HCT116 (cell line): ENCODE measurements around the gene NXF1.

Experiments
- CEBPB ChIP-seq: IDR thresholded peaks from 2 replicates; pipeline ENCODE4 v1.6.1; 2012; ENCODE audit warnings: low read depth
- EZH2 ChIP-seq: fragments of 200-600 bp; sonication (generic); IDR thresholded peaks from 2 replicates; pipeline ENCODE4 v1.6.1; 2017; ENCODE audit warnings: antibody characterized with exemption, mixed run types
- JUND ChIP-seq: IDR thresholded peaks from 2 replicates; pipeline ENCODE4 v1.6.1; 2012
- POLR2A ChIP-seq: IDR thresholded peaks from 2 replicates; pipeline ENCODE4 v1.7.0; 2011; ENCODE audit warnings: borderline replicate concordance; ENCODE audit not compliant: insufficient read depth, insufficient read length; ENCODE audit errors: extremely low read depth
- SIN3A ChIP-seq: IDR thresholded peaks from 2 replicates; pipeline ENCODE4 v1.6.1; 2012; ENCODE audit warnings: low read depth
- SP1 ChIP-seq: IDR thresholded peaks from 2 replicates; pipeline ENCODE4 v1.6.1; 2012; ENCODE audit warnings: low read depth
- YY1 ChIP-seq: IDR thresholded peaks from 2 replicates; pipeline ENCODE4 v1.6.1; 2011; ENCODE audit warnings: low read length, low read depth, moderate library complexity, mild to moderate bottlenecking; ENCODE audit not compliant: insufficient replicate concordance; ENCODE audit errors: extremely low read depth
- ZNF274 ChIP-seq: fragments of 200-500 bp; sonication (Bioruptor generic); IDR thresholded peaks from 2 replicates; pipeline ENCODE4 v1.6.1; 2014; ENCODE audit warnings: mild to moderate bottlenecking, low read depth, low read length, inconsistent platforms
- TF ChIP-seq, protein P1 (sequence below), 3 experiments: fragments of 200-600 bp in 1 of 3; sonication (generic) in 1 of 3; IDR thresholded peaks in 2 of 3; conservative IDR thresholded peaks in 1 of 3; 2 replicates each; pipeline ENCODE4 v1.5.1; 2012 to 2017; ENCODE audit warnings: low read depth in 2 of 3, low read length in 2 of 3, antibody characterized with exemption in 1 of 3, borderline replicate concordance in 1 of 3, control low read depth in 1 of 3, mild to moderate bottlenecking in 1 of 3, mixed read lengths in 1 of 3, mixed run types in 1 of 3, moderate library complexity in 1 of 3; ENCODE audit not compliant: insufficient read depth in 1 of 3

GRCh38 chr11:62789576-62789975, 15.7 kb downstream of the NXF1 start:
- TF ChIP-seq, protein P1, sequence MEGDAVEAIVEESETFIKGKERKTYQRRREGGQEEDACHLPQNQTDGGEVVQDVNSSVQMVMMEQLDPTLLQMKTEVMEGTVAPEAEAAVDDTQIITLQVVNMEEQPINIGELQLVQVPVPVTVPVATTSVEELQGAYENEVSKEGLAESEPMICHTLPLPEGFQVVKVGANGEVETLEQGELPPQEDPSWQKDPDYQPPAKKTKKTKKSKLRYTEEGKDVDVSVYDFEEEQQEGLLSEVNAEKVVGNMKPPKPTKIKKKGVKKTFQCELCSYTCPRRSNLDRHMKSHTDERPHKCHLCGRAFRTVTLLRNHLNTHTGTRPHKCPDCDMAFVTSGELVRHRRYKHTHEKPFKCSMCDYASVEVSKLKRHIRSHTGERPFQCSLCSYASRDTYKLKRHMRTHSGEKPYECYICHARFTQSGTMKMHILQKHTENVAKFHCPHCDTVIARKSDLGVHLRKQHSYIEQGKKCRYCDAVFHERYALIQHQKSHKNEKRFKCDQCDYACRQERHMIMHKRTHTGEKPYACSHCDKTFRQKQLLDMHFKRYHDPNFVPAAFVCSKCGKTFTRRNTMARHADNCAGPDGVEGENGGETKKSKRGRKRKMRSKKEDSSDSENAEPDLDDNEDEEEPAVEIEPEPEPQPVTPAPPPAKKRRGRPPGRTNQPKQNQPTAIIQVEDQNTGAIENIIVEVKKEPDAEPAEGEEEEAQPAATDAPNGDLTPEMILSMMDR (IDR thresholded peaks at IDR 0.05 in 2 of 3, conservative IDR thresholded peaks at IDR 0.05 in 1 of 3; ENCODE audit: borderline replicate concordance in 1 of 3, insufficient read depth in 1 of 3, low read depth in 2 of 3, low read length in 2 of 3) = no peak
- TF ChIP-seq CEBPB = no peak
- no peak for TF ChIP-seq ZNF274
- TF ChIP-seq SP1 = no peak
- TF ChIP-seq EZH2 = no peak
- TF ChIP-seq POLR2A = no peak
- no peak for TF ChIP-seq SIN3A
- TF ChIP-seq JUND = no peak
- TF ChIP-seq YY1 = no peak
